Measurements from ENCODE around the gene ZNF22.
A peak's percentile ranks its signal among the peaks of the same experiment; 100 is the strongest.

Gene ZNF22

GRCh38 chr10:44965104-44965503 is 35.6 kb upstream of the ZNF22 start:
- DNase-seq (ENCODE audit: low read depth) = no peak

DNA sequence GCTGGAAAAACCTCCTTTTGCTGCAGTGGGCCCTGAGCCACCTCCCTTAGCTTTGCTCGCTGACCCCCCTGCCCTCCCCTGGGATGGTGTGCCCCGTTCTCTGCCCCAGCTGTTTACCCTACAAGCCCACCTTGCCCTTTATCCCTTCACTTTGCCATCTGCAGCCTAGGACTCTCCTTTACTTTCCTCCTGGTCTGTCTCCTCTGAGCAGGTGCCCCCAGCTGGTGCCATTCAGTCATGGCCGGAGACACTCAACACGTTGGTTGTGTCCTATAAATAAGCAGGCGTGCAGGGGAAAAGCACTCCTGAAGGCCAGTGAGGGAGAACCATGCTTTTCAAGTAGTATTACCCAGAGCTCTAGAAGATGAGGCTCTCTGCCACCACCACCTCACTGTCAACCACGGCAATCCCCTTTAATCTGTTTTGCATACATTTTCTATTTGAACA is 35.0 kb upstream of the ZNF22 start:
- no peak for DNase-seq (ENCODE audit: low read depth)

DNA sequence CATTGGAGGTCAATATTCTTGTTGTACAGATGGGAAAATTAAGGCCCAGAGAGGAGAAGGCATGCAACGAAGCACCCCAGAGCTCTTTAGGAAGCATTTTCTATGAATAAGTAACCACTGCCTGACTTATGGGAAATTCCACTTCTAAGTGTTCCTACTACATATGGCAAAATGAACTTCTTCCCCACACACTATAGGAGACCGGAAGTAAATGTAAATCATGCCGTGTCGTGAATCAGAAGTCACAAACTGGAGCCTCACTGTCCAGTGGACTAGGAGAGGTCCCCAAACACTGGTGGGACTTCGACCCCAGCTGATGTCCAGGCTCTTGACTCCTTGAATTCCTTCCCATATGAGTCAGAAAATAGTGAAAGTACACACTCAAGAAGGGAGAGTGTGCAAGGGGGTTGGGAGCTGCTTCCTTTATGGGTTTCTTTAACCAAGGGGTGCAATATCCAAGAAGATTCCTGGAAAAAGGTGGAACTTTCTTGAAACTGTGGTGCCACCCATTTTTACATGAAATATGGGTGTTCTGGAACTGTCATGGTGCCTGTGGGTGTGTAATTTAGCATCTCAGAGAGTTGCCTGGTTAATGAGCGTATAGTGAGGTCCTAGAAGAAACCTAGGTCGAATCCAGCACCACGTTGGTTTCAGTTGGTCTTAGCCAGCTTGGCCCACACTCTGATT is 34.5 kb upstream of the ZNF22 start:
- DNase-seq (ENCODE audit: low read depth) = no peak

DNA sequence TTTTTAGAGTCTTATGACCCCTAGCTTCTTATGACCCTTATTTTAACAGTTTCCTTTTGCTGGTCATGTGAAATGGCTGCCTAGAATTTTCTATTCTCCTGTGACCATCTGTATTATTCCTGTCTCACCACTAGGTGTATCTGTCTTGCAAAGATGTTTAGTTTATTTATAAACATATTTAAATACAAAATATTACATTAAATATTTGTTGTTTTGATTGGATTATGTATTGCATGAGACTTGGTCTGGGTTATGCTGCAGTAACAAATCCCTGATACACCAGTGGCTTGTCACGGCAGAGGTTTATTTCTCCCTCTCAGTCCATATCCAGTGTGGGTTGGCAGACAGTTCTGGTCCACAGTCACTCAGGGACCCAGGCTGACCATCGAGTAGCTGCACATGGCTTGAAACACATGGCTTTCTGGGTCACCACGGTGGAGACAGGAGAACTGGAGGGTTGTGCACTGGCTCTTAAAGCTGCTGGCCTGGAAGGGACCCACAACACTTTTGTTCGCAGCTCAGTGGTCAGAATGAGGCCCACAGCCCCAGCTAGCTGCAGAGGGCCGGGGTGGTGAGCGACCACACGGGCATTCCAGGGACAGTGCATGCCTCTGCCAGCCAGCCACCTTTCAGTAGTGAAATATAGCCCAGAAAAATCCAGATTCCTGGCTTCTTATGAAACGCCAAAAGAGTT is 33.8 kb upstream of the ZNF22 start:
- no peak for DNase-seq (ENCODE audit: low read depth)

- no peak for DNase-seq (ENCODE audit: low read depth)
Observed at GRCh38 chr10:44967616-44968015, 33.1 kb upstream of the ZNF22 start.

DNA sequence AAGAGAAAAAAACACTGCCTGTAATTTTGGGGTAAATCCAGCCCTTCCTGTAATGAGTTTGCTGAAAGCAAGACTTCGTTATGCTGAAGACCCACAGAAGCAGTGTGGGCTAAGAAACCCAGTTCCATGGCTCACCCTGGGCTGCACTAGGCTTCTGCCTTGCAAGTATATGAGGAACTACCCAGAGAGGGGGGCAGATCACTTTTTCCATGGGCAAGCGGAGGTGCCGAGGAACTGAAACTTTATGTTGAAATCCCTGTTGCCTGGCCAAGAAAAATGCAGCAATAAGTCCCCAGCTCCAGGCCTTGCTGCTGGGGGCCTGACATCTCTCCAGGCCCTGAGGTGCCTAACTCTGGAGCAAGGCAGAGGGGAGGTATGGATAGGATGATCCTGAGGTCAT is 32.6 kb upstream of the ZNF22 start:
- DNase-seq (ENCODE audit: low read depth) = no peak

DNA sequence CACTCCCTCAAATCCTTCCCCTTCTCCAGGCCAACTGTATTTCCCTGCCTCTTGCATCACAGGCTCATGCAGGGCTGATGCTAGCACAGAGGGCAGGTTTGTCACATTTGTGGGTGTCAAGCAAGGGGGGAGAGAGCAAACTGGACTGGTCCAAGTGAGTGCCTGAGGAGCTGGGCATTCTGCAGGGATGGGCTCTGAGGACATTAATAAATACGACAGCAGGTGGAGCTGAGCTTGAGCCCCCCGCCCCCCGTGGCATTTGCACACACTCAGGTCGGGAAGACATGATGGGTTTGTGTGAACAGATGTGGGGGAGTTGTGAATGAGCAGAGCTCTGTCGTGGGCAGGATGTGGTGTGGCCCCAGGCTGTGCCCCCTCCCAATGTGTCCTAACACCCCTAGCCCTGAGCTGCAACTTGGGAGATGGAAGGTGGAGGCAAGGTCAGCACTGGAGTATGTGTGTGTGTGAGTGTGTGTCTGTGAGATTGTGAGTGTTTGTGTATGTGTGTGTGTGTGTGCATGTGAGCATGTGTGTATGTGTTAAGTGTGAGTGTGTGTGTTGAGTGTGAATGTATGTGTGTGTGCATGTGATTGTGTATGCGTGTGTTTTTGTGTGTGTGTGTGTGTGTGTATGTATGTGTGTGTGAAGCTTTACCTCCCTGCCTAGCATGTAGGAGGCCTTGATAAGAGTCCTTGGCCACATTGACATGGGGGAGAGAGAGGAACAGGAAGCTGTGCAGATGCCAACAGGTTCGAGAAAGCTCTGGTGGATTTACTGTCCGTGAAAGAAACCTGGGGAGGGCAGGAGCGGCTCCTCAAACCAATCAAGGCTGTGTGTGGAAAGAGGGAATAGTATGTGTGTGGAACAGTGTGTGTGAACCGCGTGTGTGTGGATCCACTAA is 32.0 kb upstream of the ZNF22 start:
- no peak for DNase-seq (ENCODE audit: low read depth)

DNA sequence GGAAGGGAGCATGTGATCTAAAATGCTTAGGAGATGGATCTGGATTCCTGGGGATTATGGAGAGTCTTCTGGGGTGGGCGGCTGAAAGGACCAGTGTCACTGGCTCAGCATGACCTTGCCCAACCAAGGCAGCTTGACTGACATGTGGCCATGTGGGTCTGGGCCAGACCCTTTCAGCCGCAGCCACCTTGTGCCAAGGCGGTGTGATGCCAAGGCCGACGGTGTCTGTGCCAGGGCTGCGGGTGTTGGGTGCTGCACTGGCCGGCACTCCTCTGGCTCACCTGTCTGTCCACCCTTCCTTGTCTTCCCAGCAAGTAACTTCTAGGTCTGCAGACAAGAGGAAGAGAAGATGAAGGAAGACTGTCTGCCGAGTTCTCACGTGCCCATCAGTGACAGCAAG is 30.9 kb upstream of the ZNF22 start:
- DNase-seq (ENCODE audit: low read depth) = no peak

DNA sequence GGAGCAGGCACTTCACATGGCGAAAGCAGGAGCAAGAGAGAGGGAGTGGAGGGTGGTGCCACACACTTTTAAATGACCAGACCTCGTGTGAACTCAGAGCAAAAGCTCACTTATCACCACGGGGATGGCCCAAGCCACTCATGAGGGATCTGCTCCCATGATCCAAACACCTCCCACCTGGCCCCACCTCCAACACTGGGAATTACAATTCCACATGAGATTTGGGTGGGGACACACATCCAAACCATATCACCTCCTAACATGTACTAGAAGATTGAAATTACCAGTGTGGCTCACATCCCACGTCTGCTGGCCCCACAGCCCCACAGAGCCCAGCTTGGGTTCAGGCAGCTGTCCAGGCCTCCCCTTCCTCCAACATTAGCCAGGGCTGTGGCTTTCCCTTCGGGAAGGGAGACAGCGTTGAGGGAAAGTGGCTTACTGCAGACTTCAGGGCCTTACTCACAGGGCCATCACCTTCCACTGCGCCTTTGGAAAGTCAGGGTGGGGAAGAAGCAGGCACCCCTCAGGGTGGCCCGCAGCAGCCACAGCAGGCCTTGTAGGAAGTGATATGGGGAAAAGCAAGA is 29.8 kb upstream of the ZNF22 start:
- no peak for DNase-seq (ENCODE audit: low read depth)

- DNase-seq (ENCODE audit: low read depth) = no peak
Observed at GRCh38 chr10:44971434-44971833, 29.3 kb upstream of the ZNF22 start.

DNA sequence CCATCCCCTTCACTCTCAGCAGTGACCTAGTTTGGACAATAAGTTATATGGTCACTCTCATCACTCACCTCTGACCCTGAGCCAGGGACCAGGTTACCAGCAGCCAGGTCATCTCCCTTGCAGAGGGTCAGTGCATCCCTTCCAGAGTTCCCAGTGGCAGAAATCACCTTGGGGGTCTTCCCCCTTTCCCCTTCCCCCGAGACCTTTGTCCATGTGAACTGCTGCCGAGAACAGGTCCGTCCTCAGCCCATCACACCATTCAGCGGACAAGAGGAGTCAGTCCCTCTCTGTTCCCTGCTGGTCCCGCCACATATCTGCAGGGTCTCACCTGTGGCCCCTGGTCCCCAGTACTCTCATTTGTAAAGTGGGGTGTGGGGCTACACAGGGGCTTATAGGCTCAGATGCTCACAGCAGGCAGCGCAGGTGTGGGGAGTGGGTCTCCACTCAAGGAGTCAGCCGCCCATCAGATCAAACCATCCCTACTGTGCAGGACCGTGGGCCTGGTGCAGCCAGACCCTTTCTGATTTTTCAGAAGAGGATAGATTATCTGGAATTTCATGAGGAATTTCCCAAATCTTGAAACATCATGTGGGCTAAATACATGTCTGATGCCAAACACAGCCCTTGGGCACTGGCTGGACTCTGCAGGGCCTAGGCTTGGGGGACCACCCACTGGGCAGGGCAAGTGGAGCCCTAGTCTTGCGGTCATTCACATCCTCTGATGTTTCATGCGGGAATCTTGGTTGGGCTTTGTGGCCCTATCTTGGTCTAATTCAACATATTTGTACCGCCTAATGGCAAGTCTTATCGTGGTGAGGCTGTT is 28.6 kb upstream of the ZNF22 start:
- DNase-seq (ENCODE audit: low read depth) = no peak

DNA sequence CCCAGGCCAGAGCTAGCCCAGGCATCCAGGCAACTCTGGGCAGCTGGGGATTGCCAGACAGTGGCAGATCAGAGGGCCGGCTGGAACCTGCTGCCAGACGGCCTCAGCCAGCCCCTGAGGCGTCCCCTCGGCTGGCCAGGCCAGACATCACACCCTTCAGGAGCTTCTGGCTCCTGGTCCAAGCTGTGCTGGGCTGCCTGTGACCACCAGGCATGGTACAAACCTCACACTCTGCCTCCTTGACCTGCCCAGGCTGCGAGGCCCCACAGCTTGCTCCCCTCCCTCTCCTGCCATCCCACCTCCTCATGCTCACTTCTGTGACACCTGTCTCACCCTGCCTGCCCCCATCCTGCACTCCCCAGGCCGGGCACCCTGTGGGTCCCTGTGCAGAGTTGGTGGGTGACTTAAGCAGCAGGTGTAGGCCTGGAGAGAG is 27.8 kb upstream of the ZNF22 start:
- no peak for DNase-seq (ENCODE audit: low read depth)

DNA sequence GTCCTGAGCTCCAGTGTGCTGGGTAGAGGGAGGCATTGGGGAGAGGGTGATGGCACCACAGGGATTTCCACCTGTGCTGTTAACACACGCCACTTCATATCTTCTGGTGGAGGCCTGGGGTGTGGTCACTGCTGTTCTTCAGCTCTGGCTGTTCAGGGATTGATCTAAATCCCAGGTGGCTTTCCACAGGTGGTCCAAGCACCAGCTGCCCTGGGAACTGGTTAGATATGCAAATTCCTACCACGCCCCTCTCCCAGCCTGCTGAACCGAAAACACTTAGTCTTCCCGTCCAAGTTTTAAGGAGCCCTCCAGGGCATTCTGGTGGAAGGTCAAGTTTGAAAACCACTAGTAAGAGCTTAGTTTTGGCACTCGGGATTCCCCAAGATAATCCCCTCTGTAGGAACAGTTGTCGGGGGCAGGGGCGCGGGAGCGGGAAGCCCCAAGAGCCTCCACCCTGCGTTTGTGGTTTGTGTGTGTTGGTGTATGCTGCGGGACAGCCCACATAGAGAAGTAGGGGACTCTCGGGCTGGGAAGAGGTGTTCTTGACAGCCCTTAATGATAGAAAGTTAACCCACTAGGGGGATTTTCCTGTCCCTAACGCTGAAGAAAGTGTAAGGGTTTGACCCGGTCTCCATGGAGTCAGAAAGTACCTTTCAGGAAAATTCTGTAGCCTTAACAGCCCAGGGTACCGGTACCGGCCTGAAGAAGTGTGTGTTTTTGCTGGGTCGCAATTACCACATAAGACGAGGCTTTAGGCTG is 27.2 kb upstream of the ZNF22 start:
- no peak for DNase-seq (ENCODE audit: low read depth)

DNA sequence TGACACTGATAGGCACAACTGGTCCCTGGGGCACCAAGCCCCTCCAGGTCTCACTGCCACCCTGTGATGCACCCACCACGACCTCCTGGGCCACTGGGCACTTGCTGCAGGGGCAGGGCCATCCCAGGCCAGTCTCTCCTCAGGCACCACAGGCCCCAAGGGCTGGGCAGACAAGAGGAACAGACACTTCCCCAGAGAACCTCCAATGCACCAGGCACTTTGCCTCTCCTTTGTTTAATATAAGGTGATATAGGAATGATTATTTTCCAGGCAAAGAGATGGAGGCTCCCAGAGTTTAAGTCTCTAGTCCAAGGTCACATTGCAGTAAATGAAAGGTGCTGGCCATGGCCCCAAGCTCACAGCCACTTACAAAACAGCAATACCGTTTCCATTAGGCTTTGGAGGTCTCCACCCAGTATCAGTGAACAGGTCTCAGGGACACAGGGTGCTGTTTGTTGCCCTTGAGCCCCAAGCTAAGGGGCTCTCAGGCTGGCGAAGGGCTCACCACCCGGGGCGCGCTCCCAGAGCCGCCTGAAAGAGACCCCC is 26.6 kb upstream of the ZNF22 start:
- DNase-seq (ENCODE audit: low read depth) = no peak

GRCh38 chr10:44974628-44975430 is 25.9 kb upstream of the ZNF22 start:
- DNase-seq (ENCODE audit: low read depth) = peak; percentile 32

DNA sequence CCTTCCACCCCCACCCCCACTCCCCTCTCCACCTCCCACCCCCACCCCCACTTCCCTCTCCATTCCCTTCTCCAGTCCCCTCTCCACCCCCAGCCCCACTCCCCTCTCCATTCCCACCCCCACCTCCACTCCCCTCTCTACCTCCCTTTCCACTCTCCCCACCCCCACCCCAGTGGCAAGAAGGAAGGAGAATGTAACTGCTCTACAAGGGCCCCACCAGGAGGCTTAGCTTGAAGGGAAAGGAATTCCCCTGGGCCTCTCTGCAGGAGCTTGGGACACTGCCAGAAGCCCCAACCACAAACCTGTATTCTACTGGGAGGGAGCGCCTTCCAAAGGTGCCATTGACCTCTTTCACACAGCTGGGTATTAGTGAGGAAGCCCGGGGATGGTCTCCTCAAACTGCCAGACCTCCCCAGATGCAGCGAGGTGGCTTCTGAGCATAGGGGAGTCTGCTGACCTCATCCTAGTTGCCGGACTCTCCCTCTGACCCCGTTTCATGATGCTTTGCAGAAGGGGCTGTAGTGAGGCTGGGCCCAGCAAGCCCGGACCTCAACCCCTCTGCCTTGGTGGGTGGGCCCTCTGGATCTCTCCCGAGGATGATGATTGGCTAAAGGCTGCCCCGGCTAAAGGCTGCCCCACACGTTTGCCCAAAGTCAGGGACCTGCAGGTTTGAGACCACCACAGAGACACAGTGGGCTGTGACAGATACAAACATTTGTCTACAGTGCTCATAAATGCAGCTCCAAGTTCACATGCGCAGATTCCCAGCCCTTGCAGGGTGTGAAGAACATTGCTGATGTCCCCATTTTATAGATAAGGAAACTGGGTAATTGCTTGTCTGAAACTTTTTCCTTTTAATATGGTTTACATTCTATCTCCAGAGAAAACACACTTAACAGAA is 25.0 kb upstream of the ZNF22 start:
- no peak for DNase-seq (ENCODE audit: low read depth)

- no peak for DNase-seq (ENCODE audit: low read depth)
Observed at GRCh38 chr10:44976352-44977198, 24.1 kb upstream of the ZNF22 start.
